ENCODE data around the gene REV3L.

REV3L gene

DNA sequence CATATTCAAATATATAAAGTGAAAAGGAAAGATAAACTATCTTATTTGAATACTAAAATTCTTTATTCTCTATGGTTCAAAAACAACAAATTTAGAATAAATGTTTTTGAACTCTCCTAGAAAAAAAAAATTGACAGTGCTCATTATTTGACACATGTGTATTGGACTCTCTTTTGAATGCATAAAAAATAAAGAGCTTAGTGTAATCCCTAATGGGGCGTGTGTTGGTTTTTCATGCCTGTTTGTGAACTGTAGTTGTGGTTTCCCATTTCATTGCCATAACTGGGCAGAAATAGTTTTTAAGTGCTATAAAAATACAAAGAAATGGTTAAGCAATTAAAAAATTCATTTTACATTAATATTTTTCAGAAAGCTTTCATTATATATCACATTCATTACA lies 101.3 kb downstream of the REV3L start:
- ChIA-PET POLR2A (no interaction called here), CTCF (interaction anchor here (1.9 kb wide), 1 partner anchor 22 kb away, joined by 3 read pairs; no protein-coding TSS in a partner anchor)
- no peak for DNase-seq (ENCODE audit: extremely low spot score)
- TF ChIP-seq, protein P1, sequence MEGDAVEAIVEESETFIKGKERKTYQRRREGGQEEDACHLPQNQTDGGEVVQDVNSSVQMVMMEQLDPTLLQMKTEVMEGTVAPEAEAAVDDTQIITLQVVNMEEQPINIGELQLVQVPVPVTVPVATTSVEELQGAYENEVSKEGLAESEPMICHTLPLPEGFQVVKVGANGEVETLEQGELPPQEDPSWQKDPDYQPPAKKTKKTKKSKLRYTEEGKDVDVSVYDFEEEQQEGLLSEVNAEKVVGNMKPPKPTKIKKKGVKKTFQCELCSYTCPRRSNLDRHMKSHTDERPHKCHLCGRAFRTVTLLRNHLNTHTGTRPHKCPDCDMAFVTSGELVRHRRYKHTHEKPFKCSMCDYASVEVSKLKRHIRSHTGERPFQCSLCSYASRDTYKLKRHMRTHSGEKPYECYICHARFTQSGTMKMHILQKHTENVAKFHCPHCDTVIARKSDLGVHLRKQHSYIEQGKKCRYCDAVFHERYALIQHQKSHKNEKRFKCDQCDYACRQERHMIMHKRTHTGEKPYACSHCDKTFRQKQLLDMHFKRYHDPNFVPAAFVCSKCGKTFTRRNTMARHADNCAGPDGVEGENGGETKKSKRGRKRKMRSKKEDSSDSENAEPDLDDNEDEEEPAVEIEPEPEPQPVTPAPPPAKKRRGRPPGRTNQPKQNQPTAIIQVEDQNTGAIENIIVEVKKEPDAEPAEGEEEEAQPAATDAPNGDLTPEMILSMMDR (IDR thresholded peaks at IDR 0.05; ENCODE audit: control extremely low read depth, extremely low read depth, low read depth, missing control alignments): no peak

DNA sequence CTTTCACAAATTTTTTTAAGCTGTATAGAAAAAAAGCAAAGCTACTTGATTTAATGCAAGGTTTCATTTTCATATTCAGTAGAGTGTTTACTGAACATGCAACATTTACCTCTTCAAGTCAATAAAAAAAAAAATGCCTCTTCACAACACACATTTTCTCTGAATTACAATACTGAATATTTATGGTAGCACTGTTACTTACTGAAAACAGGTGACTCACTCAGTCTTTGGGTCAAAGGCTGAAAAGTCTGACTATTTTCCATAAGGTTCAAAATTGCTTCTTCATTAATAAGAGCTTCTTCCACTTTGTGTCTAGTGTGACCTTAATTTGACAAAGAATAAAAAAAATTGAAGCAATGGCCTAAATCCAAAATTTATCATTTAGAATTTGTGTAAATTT lies 101.9 kb downstream of the REV3L start:
- POLR2A ChIA-PET: no interaction called here
- TF ChIP-seq, protein P1 (IDR thresholded peaks at IDR 0.05; ENCODE audit: control extremely low read depth, extremely low read depth, low read depth, missing control alignments): no peak
- CTCF ChIA-PET: interaction anchor here (0.8 to 1.9 kb wide), 2 partner anchors 21 to 27 kb away, joined by 3 read pairs; no protein-coding TSS in a partner anchor
- DNase-seq (ENCODE audit: extremely low spot score): no peak

DNA sequence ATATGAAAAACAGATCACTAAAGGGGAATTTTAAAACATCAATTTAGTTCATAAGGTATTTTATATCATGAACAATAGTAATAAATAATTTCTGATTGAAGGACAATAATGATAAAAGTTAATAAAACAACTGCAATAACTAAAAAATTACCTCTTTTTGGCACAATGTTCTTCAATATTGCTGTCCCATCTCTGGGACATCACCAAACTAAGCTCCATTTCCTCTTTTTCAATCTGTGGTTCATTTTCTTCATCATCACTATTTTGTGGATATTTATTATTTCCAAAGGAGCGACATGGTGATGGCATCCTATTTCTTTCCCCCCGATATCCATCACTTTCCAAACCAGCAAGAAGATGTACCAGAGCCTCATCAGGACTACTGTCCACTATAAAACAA lies 103.2 kb downstream of the REV3L start:
- ChIA-PET CTCF (interaction anchor here (0.9 kb wide), 1 partner anchor 99 kb away, joined by 4 read pairs; no protein-coding TSS in a partner anchor), POLR2A (no interaction called here)
- DNase-seq (ENCODE audit: extremely low spot score): no peak
- TF ChIP-seq, protein P1 (IDR thresholded peaks at IDR 0.05; ENCODE audit: control extremely low read depth, extremely low read depth, low read depth, missing control alignments): no peak

DNA sequence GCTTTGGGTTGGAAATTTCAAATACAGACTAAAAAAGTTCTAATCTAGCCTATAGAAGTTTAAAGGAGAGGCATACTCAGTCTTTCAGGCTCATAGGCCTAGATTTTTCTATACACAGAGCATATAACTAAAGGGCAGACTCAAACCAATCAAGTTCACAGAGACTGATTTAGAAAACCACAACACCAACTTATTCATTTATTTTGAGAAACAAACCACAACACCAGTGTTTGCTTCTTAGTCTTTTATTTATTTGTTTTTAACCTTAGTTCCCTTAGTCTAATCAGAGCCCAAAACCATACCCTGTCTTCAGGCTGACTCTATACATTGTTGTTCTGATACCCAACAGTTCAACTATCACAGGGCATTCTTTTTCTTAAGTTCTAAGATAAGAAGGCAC lies 103.7 kb downstream of the REV3L start:
- ChIA-PET POLR2A (no interaction called here), CTCF (no interaction called here)
- TF ChIP-seq, protein P1 (IDR thresholded peaks at IDR 0.05; ENCODE audit: control extremely low read depth, extremely low read depth, low read depth, missing control alignments): no peak
- no peak for DNase-seq (ENCODE audit: extremely low spot score)

DNA sequence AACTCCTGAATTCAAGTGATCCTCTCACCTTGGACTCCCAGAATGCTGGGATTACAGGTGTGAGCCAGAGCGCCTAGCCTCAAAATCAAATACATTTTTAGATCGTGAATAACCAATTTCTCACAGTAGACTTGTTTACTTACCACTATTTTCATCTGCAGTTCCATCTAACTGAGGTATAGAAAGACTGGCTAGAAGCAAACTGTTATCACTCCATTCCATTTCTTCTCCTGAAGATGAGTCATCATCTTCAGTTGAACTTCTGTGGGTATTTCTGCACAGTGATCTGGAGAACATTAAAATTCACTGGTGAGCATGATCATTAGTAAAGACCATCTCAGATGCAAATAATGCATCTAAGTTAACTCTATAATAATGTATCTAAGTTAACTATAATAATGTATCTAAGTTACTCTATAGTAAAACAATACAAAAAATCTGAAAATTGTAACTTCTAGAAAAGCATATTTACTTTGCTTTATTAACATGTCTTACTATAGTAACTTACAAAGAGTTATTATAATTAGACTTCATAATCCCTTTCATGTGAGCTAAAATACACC lies 105.4 kb downstream of the REV3L start:
- TF ChIP-seq, protein P1 (IDR thresholded peaks at IDR 0.05; ENCODE audit: control extremely low read depth, extremely low read depth, low read depth, missing control alignments): no peak
- ChIA-PET CTCF (no interaction called here), POLR2A (no interaction called here)
- DNase-seq (ENCODE audit: extremely low spot score): no peak

DNA sequence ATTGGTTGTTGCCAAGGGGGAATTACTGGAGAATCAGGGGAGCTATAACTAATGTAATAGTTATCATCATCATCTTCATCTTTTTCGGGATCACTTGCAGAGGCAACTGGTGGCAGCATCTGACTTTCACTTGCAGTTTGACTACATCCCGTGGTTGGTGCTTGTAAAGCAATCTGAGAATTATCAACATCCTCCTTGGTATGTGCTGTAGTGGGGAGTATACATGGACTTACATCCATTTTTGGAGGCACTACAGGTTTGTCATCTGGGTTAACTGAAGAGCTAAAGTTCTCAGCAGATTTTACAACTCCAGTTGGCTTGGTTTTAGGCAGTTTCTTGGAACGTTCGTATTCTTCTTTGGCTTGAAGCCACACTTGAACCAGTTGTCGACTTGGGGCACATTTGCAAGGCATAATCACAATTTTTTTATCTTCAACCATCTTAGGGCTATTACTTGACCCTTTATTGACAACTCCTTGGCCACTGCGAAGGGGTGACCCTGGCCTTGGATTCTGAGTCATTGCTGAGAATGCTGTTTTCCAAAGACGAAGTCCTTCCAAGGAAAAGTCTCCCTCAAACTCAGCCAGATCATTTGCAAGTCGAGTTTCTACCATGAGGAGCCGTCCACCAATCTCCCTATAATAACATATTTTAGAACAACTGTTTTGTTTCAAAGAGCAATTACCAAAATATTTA lies 115.5 kb downstream of the REV3L start:
- POLR2A ChIA-PET: no interaction called here
- CTCF ChIA-PET: interaction anchor here (0.7 to 2.4 kb wide), 4 partner anchors 11 to 21 kb away, joined by 3 to 7 read pairs (median 4); no protein-coding TSS in a partner anchor
- DNase-seq (ENCODE audit: extremely low spot score): no peak

More for the DNA sequence above, 115.5 kb downstream of the REV3L start:
- TF ChIP-seq, protein P1 (IDR thresholded peaks at IDR 0.05; ENCODE audit: control extremely low read depth, extremely low read depth, low read depth, missing control alignments): no peak
